HG03439 (cell line): ENCODE results near the gene NFIA.

Experiments
- ATAC-seq: cut with Tn5 transposase; IDR thresholded peaks from one replicate; pipeline ENCODE4 v1.9.1; 2021; ENCODE audit warnings: mild to moderate bottlenecking, moderate library complexity; ENCODE audit not compliant: unreplicated experiment

NFIA gene

GRCh38 chr1:61472876-61473275 is 390.5 kb downstream of the NFIA start:
- ATAC-seq = no peak

- no peak for ATAC-seq
Measured at GRCh38 chr1:61474269-61474817, 392.0 kb downstream of the NFIA start.

GRCh38 chr1:61474963-61475362 is 392.6 kb downstream of the NFIA start:
- no peak for ATAC-seq

- no peak for ATAC-seq
Measured at GRCh38 chr1:61477301-61477700, 394.9 kb downstream of the NFIA start.

GRCh38 chr1:61480273-61480935 is 398.0 kb downstream of the NFIA start:
- no peak for ATAC-seq

GRCh38 chr1:61481315-61481715 is 399.0 kb downstream of the NFIA start:
- ATAC-seq = no peak

GRCh38 chr1:61482170-61482734 is 399.9 kb downstream of the NFIA start:
- ATAC-seq = no peak

GRCh38 chr1:61486783-61487536 is 404.6 kb downstream of the NFIA start:
- no peak for ATAC-seq

GRCh38 chr1:61487801-61488200 is 405.4 kb downstream of the NFIA start:
- no peak for ATAC-seq

GRCh38 chr1:61490924-61491323 is 408.6 kb downstream of the NFIA start:
- no peak for ATAC-seq

GRCh38 chr1:61491497-61491896 is 409.1 kb downstream of the NFIA start:
- ATAC-seq = no peak

- ATAC-seq = no peak
Measured at GRCh38 chr1:61494000-61494399, 411.6 kb downstream of the NFIA start.

GRCh38 chr1:61496501-61496900 is 414.1 kb downstream of the NFIA start:
- ATAC-seq = no peak

- ATAC-seq = no peak
Measured at GRCh38 chr1:61497013-61497412, 414.7 kb downstream of the NFIA start.

- ATAC-seq = no peak
Measured at GRCh38 chr1:61498342-61498741, 416.0 kb downstream of the NFIA start.

- ATAC-seq = no peak
Measured at GRCh38 chr1:61501971-61502916, 419.9 kb downstream of the NFIA start.

- ATAC-seq = no peak
Measured at GRCh38 chr1:61504305-61504704, 421.9 kb downstream of the NFIA start.

GRCh38 chr1:61504852-61505390 is 422.6 kb downstream of the NFIA start:
- ATAC-seq = no peak

- ATAC-seq = no peak
Measured at GRCh38 chr1:61506236-61506635, 423.9 kb downstream of the NFIA start.

- ATAC-seq = no peak
Measured at GRCh38 chr1:61506944-61507500, 424.7 kb downstream of the NFIA start.
